DOHH2 (cell line): ENCODE data around the gene EPC1.

Experiments used
- H3F3A ChIP-seq: fragments of 200-600 bp; sonication (generic), shearing (Covaris generic); 2 replicates; pipeline ENCODE4 v1.6.0; 2016; ENCODE audit warnings: antibody characterized with exemption, mild to moderate bottlenecking; ENCODE audit not compliant: control insufficient read depth, insufficient read depth
- H3K27ac ChIP-seq: fragments of 200-600 bp; sonication (generic); 2 replicates; pipeline ENCODE4 v1.5.1; 2014; ENCODE audit warnings: low read depth, mild to moderate bottlenecking, low read length, moderate library complexity
- H3K27me3 ChIP-seq: fragments of 200-600 bp; sonication (generic); 2 replicates; pipeline ENCODE4 v1.6.1; 2014; ENCODE audit warnings: mild to moderate bottlenecking, low read length, mixed read lengths; ENCODE audit not compliant: control insufficient read depth
- H3K36me3 ChIP-seq: fragments of 200-600 bp; sonication (generic); 2 replicates; pipeline ENCODE4 v1.6.1; 2014; ENCODE audit warnings: mild to moderate bottlenecking, low read length, moderate library complexity, mixed read lengths; ENCODE audit not compliant: control insufficient read depth
- H3K4me1 ChIP-seq: fragments of 200-600 bp; sonication (generic); 2 replicates; pipeline ENCODE4 v1.6.1; 2014; ENCODE audit warnings: mild to moderate bottlenecking, low read length, mixed read lengths; ENCODE audit not compliant: control insufficient read depth
- H3K4me2 ChIP-seq: fragments of 200-600 bp; sonication (generic); 2 replicates; pipeline ENCODE4 v1.6.0; 2014; ENCODE audit warnings: mild to moderate bottlenecking, low read length, moderate library complexity
- H3K4me3 ChIP-seq: fragments of 200-600 bp; sonication (generic); 2 replicates; pipeline ENCODE4 v1.5.1; 2014; ENCODE audit warnings: mild to moderate bottlenecking, low read length, mixed read lengths
- H3K79me2 ChIP-seq: fragments of 200-600 bp; sonication (generic); 2 replicates; pipeline ENCODE4 v1.6.1; 2014; ENCODE audit warnings: mild to moderate bottlenecking, low read length, mixed read lengths; ENCODE audit not compliant: control insufficient read depth
- H3K9me2 ChIP-seq: fragments of 200-600 bp; sonication (generic); replicated peaks from 2 replicates; pipeline ENCODE4 v1.6.1; 2014; ENCODE audit warnings: mild to moderate bottlenecking, low read length, mixed read lengths; ENCODE audit not compliant: control insufficient read depth
- H3K9me3 ChIP-seq: fragments of 200-600 bp; sonication (generic); 2 replicates; pipeline ENCODE4 v1.6.1; 2014; ENCODE audit warnings: antibody characterized with exemption, low read length, mixed read lengths; ENCODE audit not compliant: control insufficient read depth, insufficient read depth
- H4K20me1 ChIP-seq: fragments of 200-600 bp; sonication (generic); 2 replicates; pipeline ENCODE4 v1.6.0; 2014; ENCODE audit warnings: low read depth, mild to moderate bottlenecking, antibody characterized with exemption, low read length, moderate library complexity; ENCODE audit not compliant: control insufficient read depth, insufficient read depth
- CTCF ChIP-seq: fragments of 200-600 bp; sonication (generic); IDR thresholded peaks from one replicate; pipeline ENCODE4 v1.5.1; 2014; ENCODE audit warnings: antibody characterized with exemption, mild to moderate bottlenecking, low read depth, low read length; ENCODE audit not compliant: poor library complexity, severe bottlenecking
- EZH2phosphoT487 ChIP-seq: fragments of 200-600 bp; sonication (generic); IDR thresholded peaks from 2 replicates; pipeline ENCODE4 v1.6.1; 2017; ENCODE audit warnings: borderline replicate concordance, mild to moderate bottlenecking, antibody characterized with exemption, low read length, moderate library complexity, mixed read lengths

The EPC1 gene

GRCh38 chr10:32349968-32350738, 3.2 kb upstream of the EPC1 start:
- Histone ChIP-seq H3K9me2 (no peaks in the 10 kb centered on the region), H3K27ac (no peak overlapping the region), H3F3A (peaks cover 6% of the 10 kb centered on the region; the same call in 1 of the 2 replicates), H3K4me3 (no peak overlapping the region), H3K4me2 (no peak overlapping the region), H3K4me1 (peaks cover 57% of the 10 kb centered on the region), H3K79me2 (peaks cover 70% of the 10 kb centered on the region), H4K20me1 (no peaks in the 10 kb centered on the region), H3K36me3 (peaks cover 15% of the 10 kb centered on the region), H3K27me3 (no peaks in the 10 kb centered on the region), H3K9me3 (no peaks in the 10 kb centered on the region)
- TF ChIP-seq CTCF (no peak), EZH2phosphoT487 (no peak)

GRCh38 chr10:32349199-32349585, 2.2 kb upstream of the EPC1 start:
- Histone ChIP-seq H3K4me3 (no peak overlapping the region), H3K4me2 (0 out of 2 replicates have a peak overlapping the region, but pooled peaks have one; percentile 13), H3F3A (peaks cover 6% of the 10 kb centered on the region; the same call in 1 of the 2 replicates), H3K9me2 (no peaks in the 10 kb centered on the region), H3K27me3 (no peaks in the 10 kb centered on the region), H3K9me3 (no peaks in the 10 kb centered on the region), H3K36me3 (peaks cover 25% of the 10 kb centered on the region), H3K27ac (no peak overlapping the region), H3K79me2 (peaks cover 72% of the 10 kb centered on the region), H4K20me1 (no peaks in the 10 kb centered on the region), H3K4me1 (peaks cover 65% of the 10 kb centered on the region)
- TF ChIP-seq CTCF (no peak), EZH2phosphoT487 (no peak)

GRCh38 chr10:32348297-32349198, 1.6 kb upstream of the EPC1 start:
- Histone ChIP-seq H3F3A (peaks cover 6% of the 10 kb centered on the region; the same call in 1 of the 2 replicates), H3K36me3 (peaks cover 31% of the 10 kb centered on the region), H3K27me3 (no peaks in the 10 kb centered on the region), H3K4me2 (peak overlapping the region; percentile 80), H3K4me3 (peak overlapping the region; percentile 91), H3K79me2 (peaks cover 73% of the 10 kb centered on the region), H3K4me1 (peaks cover 63% of the 10 kb centered on the region), H3K9me2 (no peaks in the 10 kb centered on the region), H3K27ac (no peak overlapping the region), H3K9me3 (no peaks in the 10 kb centered on the region), H4K20me1 (no peaks in the 10 kb centered on the region)
- TF ChIP-seq CTCF (no peak), EZH2phosphoT487 (no peak)
